ENCODE data around the gene COX5A.

GRCh38 chr15:74937590-74938371 is at the start of gene COX5A:
- TF ChIP-seq, protein P1, sequence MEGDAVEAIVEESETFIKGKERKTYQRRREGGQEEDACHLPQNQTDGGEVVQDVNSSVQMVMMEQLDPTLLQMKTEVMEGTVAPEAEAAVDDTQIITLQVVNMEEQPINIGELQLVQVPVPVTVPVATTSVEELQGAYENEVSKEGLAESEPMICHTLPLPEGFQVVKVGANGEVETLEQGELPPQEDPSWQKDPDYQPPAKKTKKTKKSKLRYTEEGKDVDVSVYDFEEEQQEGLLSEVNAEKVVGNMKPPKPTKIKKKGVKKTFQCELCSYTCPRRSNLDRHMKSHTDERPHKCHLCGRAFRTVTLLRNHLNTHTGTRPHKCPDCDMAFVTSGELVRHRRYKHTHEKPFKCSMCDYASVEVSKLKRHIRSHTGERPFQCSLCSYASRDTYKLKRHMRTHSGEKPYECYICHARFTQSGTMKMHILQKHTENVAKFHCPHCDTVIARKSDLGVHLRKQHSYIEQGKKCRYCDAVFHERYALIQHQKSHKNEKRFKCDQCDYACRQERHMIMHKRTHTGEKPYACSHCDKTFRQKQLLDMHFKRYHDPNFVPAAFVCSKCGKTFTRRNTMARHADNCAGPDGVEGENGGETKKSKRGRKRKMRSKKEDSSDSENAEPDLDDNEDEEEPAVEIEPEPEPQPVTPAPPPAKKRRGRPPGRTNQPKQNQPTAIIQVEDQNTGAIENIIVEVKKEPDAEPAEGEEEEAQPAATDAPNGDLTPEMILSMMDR (IDR thresholded peaks at IDR 0.05; ENCODE audit: insufficient read depth, low read length) = no peak
- no peak for TF ChIP-seq SPI1 (IDR thresholded peaks at IDR 0.05; ENCODE audit: borderline replicate concordance, low read depth)
- TF ChIP-seq POLR2AphosphoS5 (IDR thresholded peaks at IDR 0.05; ENCODE audit: low read depth) = peak; percentile 84
- TF ChIP-seq, protein P2, sequence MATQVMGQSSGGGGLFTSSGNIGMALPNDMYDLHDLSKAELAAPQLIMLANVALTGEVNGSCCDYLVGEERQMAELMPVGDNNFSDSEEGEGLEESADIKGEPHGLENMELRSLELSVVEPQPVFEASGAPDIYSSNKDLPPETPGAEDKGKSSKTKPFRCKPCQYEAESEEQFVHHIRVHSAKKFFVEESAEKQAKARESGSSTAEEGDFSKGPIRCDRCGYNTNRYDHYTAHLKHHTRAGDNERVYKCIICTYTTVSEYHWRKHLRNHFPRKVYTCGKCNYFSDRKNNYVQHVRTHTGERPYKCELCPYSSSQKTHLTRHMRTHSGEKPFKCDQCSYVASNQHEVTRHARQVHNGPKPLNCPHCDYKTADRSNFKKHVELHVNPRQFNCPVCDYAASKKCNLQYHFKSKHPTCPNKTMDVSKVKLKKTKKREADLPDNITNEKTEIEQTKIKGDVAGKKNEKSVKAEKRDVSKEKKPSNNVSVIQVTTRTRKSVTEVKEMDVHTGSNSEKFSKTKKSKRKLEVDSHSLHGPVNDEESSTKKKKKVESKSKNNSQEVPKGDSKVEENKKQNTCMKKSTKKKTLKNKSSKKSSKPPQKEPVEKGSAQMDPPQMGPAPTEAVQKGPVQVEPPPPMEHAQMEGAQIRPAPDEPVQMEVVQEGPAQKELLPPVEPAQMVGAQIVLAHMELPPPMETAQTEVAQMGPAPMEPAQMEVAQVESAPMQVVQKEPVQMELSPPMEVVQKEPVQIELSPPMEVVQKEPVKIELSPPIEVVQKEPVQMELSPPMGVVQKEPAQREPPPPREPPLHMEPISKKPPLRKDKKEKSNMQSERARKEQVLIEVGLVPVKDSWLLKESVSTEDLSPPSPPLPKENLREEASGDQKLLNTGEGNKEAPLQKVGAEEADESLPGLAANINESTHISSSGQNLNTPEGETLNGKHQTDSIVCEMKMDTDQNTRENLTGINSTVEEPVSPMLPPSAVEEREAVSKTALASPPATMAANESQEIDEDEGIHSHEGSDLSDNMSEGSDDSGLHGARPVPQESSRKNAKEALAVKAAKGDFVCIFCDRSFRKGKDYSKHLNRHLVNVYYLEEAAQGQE (IDR thresholded peaks at IDR 0.05; ENCODE audit: insufficient replicate concordance, low read depth) = peak; percentile 34
- TF ChIP-seq GABPA (IDR thresholded peaks at IDR 0.05; ENCODE audit: low read depth) = no peak
